NCI-H2107 treated with DMSO at 0.1 percent for 48 hours (cell line): ENCODE results near the gene RPL36AL.
A peak's percentile ranks its signal among the peaks of the same experiment; 100 is the strongest.
"Not testable (repeated sequence)": the region's sequence is repeated elsewhere in the genome, so short reads cannot be mapped to it uniquely, and the experiment has no call there.

ENCODE experiments used
- DNase-seq: peaks from one replicate; lab custom pipeline; 2025; ENCODE audit not compliant: unreplicated experiment; lab: John Stamatoyannopoulos, UW

Gene RPL36AL

DNA sequence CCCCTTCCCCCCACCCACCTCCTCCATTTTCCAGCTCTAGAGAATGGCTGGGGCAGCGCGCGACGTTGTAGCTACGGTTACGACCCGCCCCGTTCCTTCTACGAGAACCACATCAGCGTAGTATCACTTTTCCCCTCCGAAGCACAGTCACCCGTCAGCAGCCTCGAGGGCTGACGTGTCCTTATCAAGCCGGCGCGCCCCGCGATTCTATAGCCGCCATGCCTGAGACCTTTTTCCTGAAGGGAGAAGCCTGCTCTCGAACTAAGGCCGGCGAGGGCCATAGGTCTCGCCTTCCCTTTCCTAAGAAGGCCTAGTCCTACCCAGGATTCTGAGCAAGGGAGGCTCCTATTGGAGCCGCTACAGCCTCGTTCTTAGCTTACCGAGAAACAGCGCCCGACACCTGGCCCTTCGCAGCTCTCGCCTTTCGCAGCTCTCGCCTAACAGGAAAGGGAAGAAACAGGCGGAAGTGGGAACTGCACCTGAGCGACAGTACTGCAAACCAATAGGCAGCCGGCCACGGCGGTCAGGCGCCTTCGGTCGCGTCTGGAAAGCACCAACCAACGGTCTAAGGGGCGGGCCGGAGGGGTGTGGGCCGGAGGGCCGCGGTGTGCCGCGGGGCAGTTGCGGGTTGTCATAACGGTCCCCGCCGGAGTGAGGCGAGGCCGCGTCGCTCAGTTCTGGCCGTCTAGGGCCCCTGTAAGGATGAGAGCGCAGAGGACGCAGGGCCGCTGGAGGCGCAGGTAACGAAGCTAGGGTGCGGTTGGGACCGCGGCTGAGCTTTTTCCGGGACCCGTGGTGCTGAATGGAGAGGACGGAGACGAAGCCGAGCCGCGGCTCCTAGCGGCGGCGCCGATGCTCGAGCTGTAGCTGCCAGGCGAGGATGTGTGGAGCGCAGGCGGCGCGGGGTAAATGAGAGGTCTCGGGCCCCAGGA, at the start of gene RPL36AL, which contains the start of gene MGAT2:
Gene RPL36AL, minus strand, starts transcription at position 445 of the 932 bp plus-strand sequence. CDS start 1,522 bp downstream, outside the sequence.
Gene MGAT2, plus strand, starts transcription at position 618 of the 932 bp plus-strand sequence. CDS start 470 bp downstream, outside the sequence.
- DNase-seq, result peak; percentile 96

GRCh38 chr14:49659526-49660455, 39.4 kb upstream of the RPL36AL start:
- DNase-seq, result no peak

DNA sequence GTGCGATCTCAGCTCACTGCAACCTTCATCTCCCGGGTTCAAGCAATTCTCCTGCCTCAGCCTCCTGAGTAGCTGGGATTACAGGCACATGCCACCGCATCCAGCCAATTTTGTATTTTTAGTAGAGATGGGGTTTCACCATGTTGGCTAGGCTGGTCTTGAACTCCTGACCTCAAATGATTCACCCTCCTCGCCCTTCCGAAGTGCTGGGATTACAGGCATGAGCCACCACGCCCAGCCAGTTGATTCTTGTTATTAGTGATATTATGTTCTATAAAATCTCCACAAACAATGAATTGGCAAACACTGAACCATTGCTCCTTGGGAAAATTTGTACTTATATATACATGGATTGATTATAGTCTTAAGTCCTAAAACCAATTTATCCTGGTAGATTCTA, 37.1 kb upstream of the RPL36AL start:
- DNase-seq, result not testable (repeated sequence)

- DNase-seq, result no peak
These were observed 34.1 kb upstream of the RPL36AL start for GRCh38 chr14:49654511-49654910.

GRCh38 chr14:49653508-49653907, 33.1 kb upstream of the RPL36AL start:
- no peak for DNase-seq

- no peak for DNase-seq
These were observed 21.7 kb upstream of the RPL36AL start for GRCh38 chr14:49642163-49642562.

GRCh38 chr14:49641697-49642129, 21.3 kb upstream of the RPL36AL start:
- DNase-seq, result no peak

DNA sequence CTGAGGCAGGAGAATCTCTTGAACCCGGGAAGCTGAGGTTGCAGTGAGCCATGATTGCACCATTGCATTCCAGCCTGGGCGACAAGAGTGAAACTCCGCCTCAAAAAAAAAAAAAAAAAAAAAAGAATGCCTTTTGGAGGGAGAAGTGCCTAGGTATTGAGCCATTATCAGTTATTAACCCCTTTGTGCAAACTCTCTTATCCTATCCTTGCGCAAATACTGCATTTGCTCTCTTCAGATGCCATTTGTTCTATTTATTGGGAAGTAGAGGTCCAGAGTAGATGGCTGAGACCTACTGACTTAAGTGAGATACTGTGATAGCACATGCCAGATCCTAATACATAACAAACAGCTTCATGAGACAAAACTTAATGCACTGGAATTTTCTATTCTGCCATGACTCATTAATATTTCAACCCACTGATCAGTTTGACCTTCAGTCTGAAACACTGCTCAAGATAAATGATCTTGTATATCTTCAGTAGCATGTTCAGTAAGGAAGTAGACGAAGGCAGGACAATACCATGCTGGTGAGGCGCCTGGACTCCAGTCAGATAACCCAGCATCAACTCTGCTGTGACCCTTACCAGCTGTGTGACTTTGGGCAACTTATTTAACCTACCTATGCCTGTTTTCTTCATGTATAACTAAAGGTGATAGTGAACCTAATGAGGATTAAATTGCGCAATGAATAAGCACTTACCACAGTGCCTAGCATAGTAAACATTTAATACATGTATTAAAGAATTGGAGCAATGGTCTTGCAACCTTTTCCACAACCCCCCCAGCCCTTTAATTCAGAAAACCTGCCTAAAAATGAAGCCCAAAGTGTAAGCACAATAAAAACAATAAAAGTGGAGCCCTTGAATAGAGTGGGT, 20.4 kb upstream of the RPL36AL start:
- DNase-seq, result no peak

GRCh38 chr14:49637534-49638078, 17.2 kb upstream of the RPL36AL start:
- no peak for DNase-seq

GRCh38 chr14:49636866-49637265, 16.4 kb upstream of the RPL36AL start:
- DNase-seq, result no peak

DNA sequence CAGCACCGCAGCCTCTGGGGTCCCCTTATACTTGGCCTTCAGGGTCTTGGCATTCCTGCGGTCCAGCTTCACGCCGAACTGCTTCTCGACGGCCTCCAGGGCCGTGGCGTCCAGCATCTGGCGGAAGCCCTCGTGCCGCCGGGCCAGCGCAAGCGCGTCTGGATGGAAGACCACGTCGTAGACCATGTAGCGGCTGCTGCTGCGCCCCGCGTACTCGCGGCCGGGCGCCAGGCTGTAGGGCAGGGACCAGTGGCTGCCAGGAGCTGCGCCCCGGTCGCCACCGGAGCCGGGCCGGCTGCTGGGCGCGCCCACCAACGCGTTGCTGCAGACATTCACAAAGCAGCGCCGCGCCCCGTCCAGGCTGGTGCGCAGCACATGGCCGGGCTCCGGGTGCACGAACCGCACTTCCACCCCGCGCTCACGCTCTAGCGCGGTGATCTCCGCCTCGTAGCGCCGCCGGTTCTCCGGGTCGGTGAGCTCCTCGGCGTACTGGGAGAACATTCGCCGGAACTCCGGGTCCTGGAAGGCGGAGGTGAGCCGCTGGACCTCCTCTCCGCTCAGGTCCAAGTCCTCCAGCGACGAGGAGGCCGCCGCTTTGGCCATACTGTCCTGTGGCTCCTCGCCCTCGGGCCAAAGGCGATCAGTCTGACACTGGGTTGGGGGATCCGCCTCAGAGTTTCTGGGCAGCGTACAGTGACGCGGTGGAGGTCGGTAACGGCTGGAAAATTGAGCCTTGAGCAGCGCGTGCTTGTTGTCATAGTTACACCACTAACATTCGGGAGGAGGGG, 14.3 kb upstream of the RPL36AL start, which contains the start of gene DNAAF2:
Gene DNAAF2, minus strand, starts transcription at position 698 of the 788 bp plus-strand sequence. Its CDS starts 95 bp downstream, at position 603.
- peak; percentile 84 for DNase-seq

DNA sequence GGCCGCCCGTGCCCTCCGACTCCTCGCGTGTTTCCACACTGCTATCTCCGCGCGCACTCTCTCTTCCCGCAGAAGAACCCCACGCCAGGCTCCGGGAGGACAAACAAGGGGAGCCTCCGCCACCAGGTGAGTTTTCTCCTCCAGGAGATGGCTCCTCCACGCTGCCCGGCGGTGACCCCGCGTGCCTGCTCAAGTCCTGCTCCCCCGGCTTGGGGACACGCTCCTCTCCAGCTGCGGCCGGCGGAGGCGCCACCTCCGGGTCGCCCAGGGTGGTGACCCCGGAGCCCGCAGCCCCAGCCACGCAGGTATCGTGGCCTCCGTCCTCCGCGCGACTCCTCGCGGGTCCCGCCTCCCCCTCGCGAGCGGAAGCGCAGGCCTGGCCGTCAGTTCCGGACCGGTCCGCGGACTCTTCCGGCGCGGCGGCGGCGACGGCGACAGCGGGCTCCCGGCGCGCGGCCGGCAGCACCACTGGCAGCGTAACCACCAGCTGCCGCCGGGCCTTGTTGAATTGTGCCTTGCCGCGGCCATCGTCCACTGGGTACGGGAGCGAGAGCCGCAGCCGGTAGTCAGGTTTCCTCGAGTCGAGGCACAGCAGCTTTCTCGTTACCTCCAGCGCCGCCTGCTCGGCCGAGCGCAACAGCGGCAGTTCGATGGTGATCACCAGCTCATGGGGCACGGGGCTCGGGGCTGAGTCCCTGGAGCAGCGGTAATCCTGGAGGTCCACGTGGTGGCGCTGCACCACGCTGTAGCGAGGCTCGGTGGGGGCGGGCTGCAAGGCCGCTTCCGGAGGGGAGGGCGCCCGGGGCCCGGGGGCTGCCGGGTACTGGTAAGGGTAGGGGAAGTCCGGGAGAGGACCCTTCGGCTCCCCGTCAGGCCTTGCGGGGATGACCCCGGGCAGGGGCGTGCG, 13.5 kb upstream of the RPL36AL start:
- DNase-seq, result peak; percentile 92

DNA sequence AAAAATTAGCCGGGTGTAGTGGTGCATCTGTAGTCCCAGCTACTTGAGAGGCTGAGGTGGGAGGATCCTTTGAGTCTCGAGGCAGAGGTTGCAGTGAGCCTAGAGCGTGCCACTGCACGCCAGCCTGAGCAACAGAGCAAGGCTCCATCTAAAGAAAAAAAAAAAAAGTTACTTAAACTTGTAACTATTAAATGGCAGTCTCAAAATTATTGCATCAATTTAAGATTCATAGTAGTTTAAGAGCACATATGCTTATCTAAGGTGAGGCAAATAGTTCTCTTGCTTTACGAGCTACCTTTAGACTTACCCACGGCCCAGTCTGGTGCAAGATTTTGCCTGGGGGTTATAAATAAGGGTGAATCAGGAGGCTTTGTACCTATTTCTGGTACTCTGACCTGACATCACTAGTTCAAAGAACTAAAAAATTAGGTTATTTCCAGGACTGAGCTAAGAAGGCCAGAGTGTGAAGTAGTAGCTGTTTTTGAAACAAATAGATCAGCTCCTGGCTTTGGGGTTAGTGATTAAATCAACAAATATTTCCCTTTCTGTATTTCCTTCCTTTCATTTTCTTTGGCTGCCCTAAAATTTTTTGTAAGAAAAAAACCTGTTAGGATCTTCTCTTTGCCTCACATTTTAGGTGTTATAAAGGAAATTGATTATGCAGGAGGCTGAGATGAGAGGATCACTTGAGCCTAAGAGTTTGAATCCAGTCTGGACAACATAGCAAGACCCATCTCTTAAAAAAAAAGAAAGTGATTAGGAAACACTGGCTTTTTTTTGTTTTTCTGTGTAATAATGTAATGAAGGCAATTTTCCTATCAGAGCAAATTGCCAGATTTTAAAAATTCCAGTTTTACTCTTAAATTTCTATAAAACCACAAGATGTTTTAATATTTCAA, 3.8 kb upstream of the RPL36AL start:
- no peak for DNase-seq

GRCh38 chr14:49623387-49623786, 3.0 kb upstream of the RPL36AL start:
- no peak for DNase-seq

GRCh38 chr14:49622022-49622607, 1.7 kb upstream of the RPL36AL start:
- peak; percentile 30 for DNase-seq

DNA sequence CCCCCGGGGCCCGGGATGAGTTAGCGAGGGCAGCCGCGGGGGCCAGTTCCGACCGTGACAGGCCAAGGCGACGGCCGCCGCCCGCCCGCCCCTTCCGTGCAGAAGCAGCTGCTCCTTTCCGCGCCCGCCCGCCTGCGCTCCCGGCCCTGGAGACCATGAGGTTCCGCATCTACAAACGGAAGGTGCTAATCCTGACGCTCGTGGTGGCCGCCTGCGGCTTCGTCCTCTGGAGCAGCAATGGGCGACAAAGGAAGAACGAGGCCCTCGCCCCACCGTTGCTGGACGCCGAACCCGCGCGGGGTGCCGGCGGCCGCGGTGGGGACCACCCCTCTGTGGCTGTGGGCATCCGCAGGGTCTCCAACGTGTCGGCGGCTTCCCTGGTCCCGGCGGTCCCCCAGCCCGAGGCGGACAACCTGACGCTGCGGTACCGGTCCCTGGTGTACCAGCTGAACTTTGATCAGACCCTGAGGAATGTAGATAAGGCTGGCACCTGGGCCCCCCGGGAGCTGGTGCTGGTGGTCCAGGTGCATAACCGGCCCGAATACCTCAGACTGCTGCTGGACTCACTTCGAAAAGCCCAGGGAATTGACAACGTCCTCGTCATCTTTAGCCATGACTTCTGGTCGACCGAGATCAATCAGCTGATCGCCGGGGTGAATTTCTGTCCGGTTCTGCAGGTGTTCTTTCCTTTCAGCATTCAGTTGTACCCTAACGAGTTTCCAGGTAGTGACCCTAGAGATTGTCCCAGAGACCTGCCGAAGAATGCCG, 872 bp upstream of the RPL36AL start:
- DNase-seq, result no peak
